GM12872 (cell line): ENCODE data around the gene TOP2A.

Source experiments
- CTCF ChIP-seq: IDR thresholded peaks from 3 replicates; pipeline ENCODE4 v1.5.1; 2011; ENCODE audit warnings: low read depth, mild to moderate bottlenecking, low read length, moderate library complexity; ENCODE audit not compliant: insufficient read depth

Gene TOP2A

GRCh38 chr17:40374821-40375498 lies 42.7 kb downstream of the TOP2A start:
- TF ChIP-seq CTCF, result no peak

DNA sequence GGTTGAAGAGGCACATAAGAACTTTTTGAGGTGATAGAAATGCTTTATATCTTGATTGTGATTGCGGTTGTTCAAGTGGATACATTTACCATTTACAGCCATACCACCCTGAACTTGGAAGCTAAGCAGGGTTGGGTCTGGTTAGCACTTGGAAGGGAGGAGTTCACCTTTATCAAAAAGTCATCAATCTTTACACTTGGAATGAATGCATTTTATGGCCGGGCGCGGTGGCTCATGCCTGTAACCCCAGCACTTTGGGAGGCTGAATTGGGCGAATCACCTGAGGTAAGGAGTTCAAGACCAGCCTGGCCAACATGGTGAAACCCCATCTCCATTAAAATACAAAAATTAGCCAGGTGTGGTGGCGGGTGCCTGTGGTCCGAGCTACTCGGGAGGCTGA lies 43.7 kb downstream of the TOP2A start:
- TF ChIP-seq CTCF, result no peak

DNA sequence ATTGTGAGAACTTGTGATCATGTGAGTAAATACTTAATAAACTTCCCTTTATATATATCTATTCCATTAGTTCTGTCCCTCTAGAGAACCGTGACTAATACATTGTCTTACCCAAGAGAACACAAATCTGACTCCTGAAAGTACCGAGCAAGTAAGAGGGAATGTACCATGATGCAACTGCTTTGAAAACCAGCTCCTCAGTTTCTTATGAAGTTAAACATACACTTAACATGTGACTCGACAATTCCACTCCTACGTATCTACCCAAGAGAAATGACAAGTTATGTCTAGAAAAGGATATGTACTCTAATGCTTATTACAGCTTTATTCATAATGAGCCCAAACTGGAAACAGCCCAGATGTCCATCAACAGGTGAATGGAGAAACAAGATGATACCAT lies 44.4 kb downstream of the TOP2A start:
- no peak for TF ChIP-seq CTCF

- TF ChIP-seq CTCF, result no peak
These were observed 45.7 kb downstream of the TOP2A start for GRCh38 chr17:40372031-40372430.

DNA sequence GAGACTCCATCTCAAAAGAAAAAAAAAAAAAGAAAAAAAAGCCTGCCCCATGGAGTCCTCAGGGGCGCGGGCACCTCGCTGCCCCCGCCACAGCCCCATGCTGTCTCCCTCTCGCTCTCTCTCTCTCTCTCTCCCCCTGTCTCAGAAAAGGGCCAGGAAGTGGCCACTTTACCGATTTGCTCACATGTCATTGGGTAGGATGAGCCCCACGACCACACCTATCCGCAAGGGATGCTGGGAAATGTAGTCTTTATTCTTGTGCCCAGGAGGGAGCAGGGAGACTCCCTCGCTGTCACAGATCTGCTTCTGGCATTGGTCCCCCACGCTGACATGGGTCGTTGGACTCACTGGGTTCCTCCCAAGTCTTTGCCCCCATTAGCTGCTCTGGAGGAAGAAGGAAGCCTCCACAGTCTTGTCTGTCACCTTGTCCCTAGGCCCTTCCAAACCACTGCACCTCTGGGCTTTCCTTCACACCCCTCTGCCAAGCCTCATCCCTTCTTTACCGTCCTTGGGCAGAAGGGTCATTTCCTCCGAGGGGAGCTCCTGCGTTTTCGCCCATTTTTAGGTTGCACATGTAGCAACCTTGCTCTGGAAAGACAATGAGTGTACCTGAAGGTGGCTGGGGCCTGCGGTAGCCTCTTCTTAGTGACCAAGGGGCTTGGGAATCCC lies 46.3 kb downstream of the TOP2A start:
- TF ChIP-seq CTCF, result no peak

- TF ChIP-seq CTCF, result no peak
These were observed 47.8 kb downstream of the TOP2A start for GRCh38 chr17:40369923-40370322.

DNA sequence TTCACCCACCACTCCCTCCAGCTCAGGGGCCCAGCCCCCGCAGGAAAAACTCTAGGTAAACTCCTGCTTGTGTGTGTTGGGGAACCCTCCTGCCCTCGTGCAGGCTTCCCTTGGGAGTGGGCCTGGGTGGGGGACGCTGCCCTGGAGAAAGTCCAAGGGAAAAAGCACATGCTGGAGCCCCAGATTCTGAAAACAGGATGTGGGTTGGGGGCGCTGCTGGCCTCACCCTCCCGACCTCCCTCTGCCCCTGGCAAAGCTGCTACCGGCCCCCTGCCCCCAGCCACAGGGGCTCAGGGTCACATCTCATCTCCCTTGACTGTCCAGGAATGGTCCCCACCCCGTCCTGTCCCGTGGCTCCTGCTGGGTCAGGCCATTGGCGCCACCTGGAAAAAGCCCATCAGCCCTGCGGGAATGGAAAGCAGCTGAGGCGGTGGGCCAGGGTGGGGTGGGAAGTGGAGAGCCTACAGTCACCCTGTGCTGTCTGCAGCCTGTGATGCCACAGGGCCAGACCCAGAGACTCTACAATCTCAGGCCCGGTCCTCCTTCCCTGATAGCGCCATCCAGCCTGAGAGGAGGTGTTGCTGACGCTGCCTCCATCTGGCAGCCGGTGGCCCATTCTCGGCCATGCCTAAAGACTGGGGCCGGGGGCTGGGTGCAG lies 50.7 kb downstream of the TOP2A start:
- no peak for TF ChIP-seq CTCF
